T-cell (primary cell): ENCODE results near the gene NUDT8. TPM values are rescaled to one million over a fixed set of nuclear protein-coding genes. Genes with fewer than 3 reads are reported as not detected.
"Not testable (repeated sequence)": the region's sequence is repeated elsewhere in the genome, so short reads cannot be mapped to it uniquely, and the experiment has no call there.

Experiments
- ATAC-seq, 4 experiments: fragments of 200-7000 bp in 3 of 4; fragments of 150-1000 bp in 1 of 4; cut with Tn5 transposase; replicated peaks in 1 of 4; 1 replicate in 3 of 4; 2 replicates in 1 of 4; pipeline ENCODE4 v1.10.0; 2021; ENCODE audit warnings: moderate library complexity in 3 of 4, mild to moderate bottlenecking in 2 of 4, moderate number of reproducible peaks in 1 of 4
- CTCF ChIA-PET, 2 donors: fragments of 300-600 bp; sonication (Branson Sonifier 250); formaldehyde crosslinking; loops; one replicate each; lab custom pipeline; 2022; ENCODE audit warnings: antibody characterized with exemption in 2 of 2; lab: Charles Lee
- POLR2A ChIA-PET, 2 donors: fragments of 300-600 bp; sonication (Branson Sonifier 250); formaldehyde crosslinking; loops; one replicate each; lab custom pipeline; 2022; ENCODE audit warnings: antibody characterized with exemption in 2 of 2; lab: Charles Lee
- DNase-seq, 35 experiments: peaks; one replicate each; pipeline versions ENCODE4 v3.0.0 to v3.0.0-alpha.2; 2013 to 2023
- H3K27ac ChIP-seq: one replicate; pipeline ENCODE4 v1.5.1; 2013; ENCODE audit warnings: low read length
- H3K27me3 ChIP-seq, 2 experiments: replicated peaks in 1 of 2; 1 replicate in 1 of 2; 2 replicates in 1 of 2; pipeline versions ENCODE4 v1.6.1 to v1.7.0; 2013; ENCODE audit warnings: low read length in 1 of 2, mixed read lengths in 1 of 2; ENCODE audit not compliant: control insufficient read depth in 2 of 2, insufficient read depth in 2 of 2; ENCODE audit errors: extremely low read depth in 1 of 2
- H3K36me3 ChIP-seq, 2 donors: 1 replicate in 1 of 2; 2 replicates in 1 of 2; pipeline versions ENCODE4 v1.6.1 to v1.7.0; 2013; ENCODE audit warnings: low read length in 1 of 2; ENCODE audit not compliant: control insufficient read depth in 2 of 2, insufficient read depth in 1 of 2; ENCODE audit errors: extremely low read depth in 1 of 2
- H3K4me1 ChIP-seq, 2 experiments: 1 replicate in 1 of 2; 2 replicates in 1 of 2; pipeline versions ENCODE4 v1.6.1 to v1.7.0; 2013; ENCODE audit warnings: low read length in 2 of 2, mixed read lengths in 1 of 2; ENCODE audit not compliant: insufficient read depth in 2 of 2, control insufficient read depth in 1 of 2; ENCODE audit errors: extremely low read depth in 1 of 2
- H3K4me3 ChIP-seq, 2 donors: 1 replicate in 1 of 2; 2 replicates in 1 of 2; pipeline versions ENCODE4 v1.5.1 to v1.7.0; 2013; ENCODE audit warnings: mild to moderate bottlenecking in 2 of 2, low read length in 1 of 2, moderate library complexity in 1 of 2; ENCODE audit not compliant: control insufficient read depth in 1 of 2; ENCODE audit errors: extremely low read depth in 1 of 2
- H3K9me3 ChIP-seq: 2 replicates; pipeline ENCODE4 v1.7.0; 2013
- H3K27ac Mint-ChIP-seq, 2 donors: one replicate each; pipeline ENCODE4 v1.8.0; 2020 to 2021; ENCODE audit warnings: mild to moderate bottlenecking in 2 of 2, mixed read lengths in 2 of 2
- H3K27me3 Mint-ChIP-seq, 2 donors: one replicate each; pipeline ENCODE4 v1.8.0; 2021 to 2022; ENCODE audit warnings: mixed read lengths in 2 of 2
- H3K36me3 Mint-ChIP-seq: one replicate; pipeline ENCODE4 v1.8.0; 2021; ENCODE audit warnings: mixed read lengths
- H3K4me1 Mint-ChIP-seq, 3 donors: one replicate each; pipeline ENCODE4 v1.8.0; 2020 to 2022; ENCODE audit warnings: mixed read lengths in 3 of 3, mild to moderate bottlenecking in 1 of 3
- H3K4me3 Mint-ChIP-seq, 3 donors: one replicate each; pipeline ENCODE4 v1.8.0; 2020 to 2022; ENCODE audit warnings: mild to moderate bottlenecking in 3 of 3, mixed read lengths in 3 of 3, moderate library complexity in 3 of 3
- H3K9me3 Mint-ChIP-seq, 3 donors: one replicate each; pipeline ENCODE4 v1.8.0; 2020 to 2022; ENCODE audit warnings: mixed read lengths in 3 of 3
- WGBS: methylation state at CpG from one replicate; pipeline ENCODE4 v1.1.5; 2013; ENCODE audit warnings: missing lambda C conversion rate; ENCODE audit not compliant: insufficient coverage; 5-methylcytosine and 5-hydroxymethylcytosine counted together
- total RNA-seq, 35 experiments: library from RNA in 6 of 35; stranded (reverse) in 6 of 35; fragments of 120-200 nt in 1 of 35; gene quantifications; one replicate each; pipeline versions ENCODE4 v1.2.1 to v1.2.4 and lab custom pipeline; 2013 to 2026

NUDT8 gene
- total RNA-seq, 5 donors from 2014 or later (not counting 1 experiment from before 2014, with no cell fraction given): 1.5 to 8.0 (median 4.5) TPM

DNA sequence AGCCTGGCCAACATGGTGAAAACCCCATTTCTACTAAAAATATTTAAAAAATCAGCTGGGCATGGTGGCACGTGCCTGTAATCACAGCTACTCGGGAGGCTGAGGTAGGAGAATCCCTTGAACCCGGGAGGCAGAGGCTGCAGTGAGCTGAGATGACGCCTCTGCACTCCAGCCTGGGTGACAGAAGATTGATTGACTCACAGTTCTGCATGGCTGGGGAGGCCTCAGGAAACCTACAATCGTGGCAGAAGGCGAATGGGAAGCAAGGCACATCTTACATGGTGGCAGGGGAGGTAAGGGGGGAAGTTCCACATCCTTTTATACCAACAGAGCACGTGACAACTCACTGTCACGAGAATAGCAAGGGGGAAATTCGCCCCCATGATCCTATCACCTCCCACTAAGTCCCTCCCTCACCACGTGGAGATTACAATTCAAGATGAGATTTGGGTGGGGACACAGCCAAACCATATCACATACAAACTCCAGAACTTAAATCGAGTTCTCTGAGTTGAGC lies 40.8 kb downstream of the NUDT8 start:
- H3K27ac ChIP-seq, H3K27ac Mint-ChIP-seq, DNase-seq, POLR2A ChIA-PET, ATAC-seq, H3K9me3 ChIP-seq, H3K36me3 ChIP-seq, H3K9me3 Mint-ChIP-seq, H3K27me3 Mint-ChIP-seq, H3K27me3 ChIP-seq, H3K4me3 ChIP-seq, H3K4me3 Mint-ChIP-seq: not testable (repeated sequence)
- Mint-ChIP-seq H3K36me3 (peaks cover 19% of the 10 kb centered on the region), H3K4me1 (peaks cover 14 to 27% (median 17%) of the 10 kb centered on the region in 3 donors)
- CTCF ChIA-PET: interaction anchor here in 1 of 2 donors (0.6 to 0.7 kb wide), 2 partner anchors 27 to 1300 kb away, joined by 3 read pairs; partner anchors contain the start of gene YIF1A
- 92% methylated on average over 4 of the region's 11 CpGs for WGBS
- H3K4me1 ChIP-seq: peaks cover 0 to 11% of the 10 kb centered on the region in 2 experiments

DNA sequence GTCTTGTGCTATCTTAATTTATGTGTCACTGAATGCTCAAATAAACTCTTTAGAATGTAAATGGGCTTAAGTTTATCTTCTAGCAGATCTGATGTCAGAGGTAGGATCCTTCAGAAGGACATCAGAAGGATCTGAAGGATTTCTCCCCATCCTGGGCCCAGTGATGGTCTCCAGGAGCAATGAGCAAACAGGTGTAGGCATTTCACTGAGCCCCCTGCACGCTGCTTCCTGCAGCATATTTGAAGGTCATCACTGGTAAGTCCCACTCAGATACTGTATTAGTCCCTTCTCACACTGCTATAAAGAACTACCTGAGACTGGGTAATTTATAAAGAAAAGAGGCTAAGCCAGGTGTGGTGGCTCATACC lies 41.6 kb downstream of the NUDT8 start:
- H3K4me3 Mint-ChIP-seq: no peak overlapping the region
- Histone ChIP-seq H3K9me3 (no peaks in the 10 kb centered on the region), H3K27me3 (no peaks in the 10 kb centered on the region), H3K4me1 (peaks cover 0 to 16% of the 10 kb centered on the region in 2 experiments), H3K36me3 (peaks cover 0 to 2% of the 10 kb centered on the region in 2 donors), H3K27ac (no peak overlapping the region), H3K4me3 (no peak overlapping the region)
- no peaks in the 10 kb centered on the region for H3K27me3 Mint-ChIP-seq
- ATAC-seq: no peak
- WGBS: no CpG with 5 or more reads among the region's 1 CpG
- CTCF ChIA-PET: no interaction called here
- peak overlapping the region; percentile 11 to 31 for H3K27ac Mint-ChIP-seq
- no peak for DNase-seq
- H3K4me1 Mint-ChIP-seq: peaks cover 19 to 30% (median 19%) of the 10 kb centered on the region in 3 donors
- H3K9me3 Mint-ChIP-seq: no peaks in the 10 kb centered on the region
- POLR2A ChIA-PET: no interaction called here
- H3K36me3 Mint-ChIP-seq: peaks cover 19% of the 10 kb centered on the region

DNA sequence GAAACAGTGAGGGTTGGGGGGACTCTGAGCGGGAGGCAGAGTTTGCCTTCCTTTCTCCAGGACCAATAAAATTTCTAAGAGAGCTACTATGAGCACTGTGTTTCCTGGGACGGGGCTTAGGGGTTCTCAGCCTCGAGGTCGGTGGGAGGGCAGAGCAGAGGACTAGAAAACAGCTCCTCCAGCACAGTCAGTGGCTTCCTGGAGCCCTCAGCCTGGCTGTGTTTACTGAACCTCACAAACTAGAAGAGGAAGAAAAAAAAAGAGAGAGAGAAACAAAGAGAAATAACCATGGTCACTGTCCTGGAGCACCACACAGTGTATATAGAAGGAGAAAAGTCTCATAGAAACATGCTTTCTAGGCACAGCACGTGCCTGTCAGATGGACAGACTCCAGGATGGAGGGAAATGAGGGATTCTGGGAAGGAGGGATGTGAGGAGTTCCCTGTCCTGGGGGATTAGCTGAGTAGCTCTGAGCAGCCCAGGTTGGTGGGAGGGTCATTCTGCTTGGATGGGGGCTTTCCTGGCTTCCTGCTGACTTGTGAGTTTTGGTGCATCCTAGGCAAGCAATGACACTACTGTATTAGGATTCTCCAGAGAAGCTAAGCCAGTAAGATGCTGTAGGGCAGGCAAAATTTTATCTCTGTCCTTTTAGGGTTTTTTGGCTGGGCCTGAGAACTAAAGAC lies 43.0 kb downstream of the NUDT8 start:
- peaks cover 19% of the 10 kb centered on the region for H3K36me3 Mint-ChIP-seq
- Histone ChIP-seq H3K4me1 (peaks cover 5 to 24% of the 10 kb centered on the region in 2 experiments), H3K27ac (peak overlapping the region; percentile 12), H3K4me3 (no peak overlapping the region), H3K27me3 (no peaks in the 10 kb centered on the region), H3K9me3 (no peaks in the 10 kb centered on the region), H3K36me3 (peaks cover 0 to 2% of the 10 kb centered on the region in 2 donors)
- WGBS: 100% methylated on average over 1 of the region's 5 CpGs
- CTCF ChIA-PET: interaction anchor here in 1 of 2 donors (0.6 kb wide), 1 partner anchor 460 kb away, joined by 8 read pairs; no protein-coding TSS in a partner anchor
- H3K9me3 Mint-ChIP-seq: no peaks in the 10 kb centered on the region
- H3K4me1 Mint-ChIP-seq: peaks cover 30 to 41% (median 31%) of the 10 kb centered on the region in 3 donors
- ATAC-seq (no peak), DNase-seq (no peak)
- no peaks in the 10 kb centered on the region for H3K27me3 Mint-ChIP-seq
- no peak overlapping the region for H3K4me3 Mint-ChIP-seq
- H3K27ac Mint-ChIP-seq: peak overlapping the region; percentile 19 to 81
- POLR2A ChIA-PET: no interaction called here

DNA sequence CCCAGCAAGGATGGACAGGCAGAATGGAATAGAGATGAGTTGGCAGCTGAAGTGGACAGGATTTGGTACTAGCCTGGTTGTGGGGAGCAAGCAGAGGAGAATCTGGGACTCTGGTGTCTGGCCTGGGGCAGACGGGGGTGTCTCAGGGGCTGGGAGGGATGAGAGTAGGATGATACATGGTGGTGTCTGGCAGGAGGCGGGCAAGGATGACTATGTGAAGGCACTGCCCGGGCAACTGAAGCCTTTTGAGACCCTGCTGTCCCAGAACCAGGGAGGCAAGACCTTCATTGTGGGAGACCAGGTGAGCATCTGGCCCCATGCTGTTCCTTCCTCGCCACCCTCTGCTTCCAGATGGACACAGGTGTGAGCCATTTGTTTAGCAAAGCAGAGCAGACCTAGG lies 43.8 kb downstream of the NUDT8 start:
- WGBS: 98% methylated on average over 4 of the region's 4 CpGs
- Histone ChIP-seq H3K9me3 (no peaks in the 10 kb centered on the region), H3K4me1 (peaks cover 5 to 24% of the 10 kb centered on the region in 2 experiments), H3K36me3 (peaks cover 0 to 2% of the 10 kb centered on the region in 2 donors), H3K27ac (no peak overlapping the region), H3K4me3 (no peak overlapping the region), H3K27me3 (no peaks in the 10 kb centered on the region)
- POLR2A ChIA-PET: no interaction called here
- ATAC-seq (no peak), DNase-seq (no peak)
- Mint-ChIP-seq H3K4me3 (peak overlapping the region; percentile 45 to 79 (median 71)), H3K4me1 (peaks cover 30 to 41% (median 32%) of the 10 kb centered on the region in 3 donors), H3K36me3 (peaks cover 19% of the 10 kb centered on the region), H3K27me3 (no peaks in the 10 kb centered on the region), H3K27ac (peak overlapping the region; percentile 58 to 72), H3K9me3 (no peaks in the 10 kb centered on the region)
- CTCF ChIA-PET: interaction anchor here in 1 of 2 donors (0.6 kb wide), 1 partner anchor 461 kb away, joined by 8 read pairs; no protein-coding TSS in a partner anchor

DNA sequence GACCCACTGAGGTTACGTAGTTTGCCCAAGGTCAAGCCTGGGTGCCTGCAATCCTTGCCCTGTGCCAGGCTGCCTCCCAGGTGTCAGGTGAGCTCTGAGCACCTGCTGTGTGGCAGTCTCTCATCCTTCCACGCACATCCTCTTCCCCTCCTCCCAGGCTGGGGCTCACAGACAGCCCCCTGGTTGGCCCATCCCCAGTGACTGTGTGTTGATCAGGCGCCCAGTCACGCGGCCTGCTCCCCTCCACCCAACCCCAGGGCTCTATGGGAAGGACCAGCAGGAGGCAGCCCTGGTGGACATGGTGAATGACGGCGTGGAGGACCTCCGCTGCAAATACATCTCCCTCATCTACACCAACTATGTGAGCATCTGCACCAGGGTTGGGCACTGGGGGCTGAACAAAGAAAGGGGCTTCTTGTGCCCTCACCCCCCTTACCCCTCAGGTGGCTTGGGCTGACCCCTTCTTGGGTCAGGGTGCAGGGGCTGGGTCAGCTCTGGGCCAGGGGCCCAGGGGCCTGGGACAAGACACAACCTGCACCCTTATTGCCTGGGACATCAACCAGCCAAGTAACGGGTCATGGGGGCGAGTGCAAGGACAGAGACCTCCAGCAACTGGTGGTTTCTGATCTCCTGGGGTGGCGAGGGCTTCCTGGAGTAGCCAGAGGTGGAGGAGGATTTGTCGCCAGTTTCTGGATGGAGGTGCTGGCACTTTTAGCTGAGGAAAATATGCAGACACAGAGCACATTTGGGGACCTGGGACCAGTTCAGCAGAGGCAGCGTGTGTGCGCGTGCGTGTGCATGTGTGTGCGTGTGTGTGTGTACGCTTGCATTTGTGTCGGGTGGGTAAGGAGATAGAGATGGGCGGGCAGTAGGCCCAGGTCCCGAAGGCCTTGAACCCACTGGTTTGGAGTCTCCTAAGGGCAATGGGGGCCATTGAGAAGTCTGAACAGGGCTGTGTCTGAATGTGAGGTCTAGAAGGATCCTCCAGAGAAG lies 44.6 kb downstream of the NUDT8 start:
- Histone ChIP-seq H3K4me3 (no peak overlapping the region), H3K9me3 (no peaks in the 10 kb centered on the region), H3K27me3 (no peaks in the 10 kb centered on the region), H3K36me3 (peaks cover 0 to 2% of the 10 kb centered on the region in 2 donors), H3K27ac (peak overlapping the region; percentile 76), H3K4me1 (peaks cover 5 to 24% of the 10 kb centered on the region in 2 experiments)
- CTCF ChIA-PET: no interaction called here
- POLR2A ChIA-PET: interaction anchor here in 1 of 2 donors (0.6 kb wide), 1 partner anchor 24 kb away, joined by 5 read pairs; no protein-coding TSS in a partner anchor
- peak in 3 of 35 experiments; percentile 6 to 34 (median 32) for DNase-seq
- ATAC-seq: no peak
- no peaks in the 10 kb centered on the region for H3K27me3 Mint-ChIP-seq
- peaks cover 32 to 44% (median 34%) of the 10 kb centered on the region in 3 donors for H3K4me1 Mint-ChIP-seq
- H3K4me3 Mint-ChIP-seq: peak overlapping the region; percentile 71 to 79 (median 72)
- H3K27ac Mint-ChIP-seq: peak overlapping the region; percentile 58 to 90
- H3K36me3 Mint-ChIP-seq: peaks cover 19% of the 10 kb centered on the region
- H3K9me3 Mint-ChIP-seq: no peaks in the 10 kb centered on the region
- WGBS: 95% methylated on average over 15 of the region's 21 CpGs
